Pancreas (tissue), 10 donors: ENCODE measurements around the gene RAB2B. TPM values are rescaled to one million over a fixed set of nuclear protein-coding genes. Genes with fewer than 3 reads are reported as not detected.

Experiments
- ATAC-seq, 4 donors: fragments of 200-7000 bp; cut with Tn5 transposase; one replicate each; pipeline versions ENCODE4 v1.8.0 to v1.9.1; 2020; ENCODE audit warnings: mild to moderate bottlenecking in 4 of 4, moderate library complexity in 4 of 4
- DNase-seq, 6 donors: peaks; one replicate each; pipeline ENCODE4 v3.0.0-alpha.2; 2020
- FAIRE-seq: peaks from 2 replicates; lab custom pipeline; 2012; peaks lifted over from hg19 to GRCh38; lab: Jason Lieb, UNC
- H3K27ac ChIP-seq, 4 donors: fragments of 200-600 bp; sonication (generic); 1 replicate in 3 of 4; 2 replicates in 1 of 4; pipeline versions ENCODE4 v1.5.0 to v1.8.0; 2020
- H3K27me3 ChIP-seq, 4 donors: fragments of 200-600 bp; one replicate each; pipeline ENCODE4 v1.8.0; 2021
- H3K36me3 ChIP-seq, 3 donors: fragments of 200-600 bp; sonication (generic) in 1 of 3; one replicate each; pipeline versions ENCODE4 v1.5.0 to v1.8.0; 2020 to 2021
- H3K4me1 ChIP-seq, 3 donors: fragments of 200-600 bp; one replicate each; pipeline ENCODE4 v1.8.0; 2021
- H3K4me3 ChIP-seq, 4 donors: fragments of 200-600 bp; sonication (generic) in 2 of 4; one replicate each; pipeline versions ENCODE4 v1.5.0 to v1.8.0; 2020 to 2021
- H3K9me3 ChIP-seq, 4 donors: fragments of 200-600 bp; one replicate each; pipeline ENCODE4 v1.8.0; 2021
- WGBS, 2 donors: extraction: QIAGEN DNeasy Blood & Tissue Kit; methylation state at CpG; one replicate each; pipeline ENCODE4 v1.1.7; 2013; 5-methylcytosine and 5-hydroxymethylcytosine counted together
- intact Hi-C, 3 donors: fragments of 100-400 bp; cut with DNase I; formaldehyde crosslinking; loops; one replicate each; pipeline versions ENCODE4 v1.11.1 to v1.14.2; 2022
- polyA plus RNA-seq, 2 donors: library from polyadenylated mRNA; stranded (reverse); fragments of 200-250 nt; gene quantifications; one replicate each; pipeline ENCODE4 v1.2.3, GENCODE V29; 2013
- total RNA-seq, 6 donors: library from RNA; stranded (reverse); fragmentation: NEBNext Ultra II Directional in 4 of 6; extraction: Animal tissue kit (Norgen Biotek cat#: 25700) in 4 of 6; gene quantifications; one replicate each; pipeline versions ENCODE4 v1.2.1 to v1.2.4, GENCODE V29; 2021 to 2023
- TF ChIP-seq, protein P1 (sequence below), 4 donors: fragments of 200-600 bp; sonication (generic) in 3 of 4; IDR thresholded peaks; one replicate each; pipeline versions ENCODE4 v1.5.0 to v1.8.0; 2021; ENCODE audit warnings: antibody characterized with exemption in 4 of 4
- donor health status: healthy with polysubstance abuse.
- donor health status: DM: no; HTN: no; CAD: no; lungs with moderate emphysema.
- donor health status: DM: no; HTN: no; CAD: no.
- donor health status: control.
- donor health status: control.
- donor health status: Bipolar disorder and iron deficiency.
- donor health status: DM: yes; HTN: yes; CAD: no.
- donor health status: DM: no; HTN: no; CAD: no.
- donor health status: DM: no; HTN: no; CAD: no.
- donor health status: DM: yes; HTN: yes; CAD: no.

Gene RAB2B
- total and polyA plus RNA-seq, 8 donors: 5.7 to 18.6 (median 10.3) TPM

DNA sequence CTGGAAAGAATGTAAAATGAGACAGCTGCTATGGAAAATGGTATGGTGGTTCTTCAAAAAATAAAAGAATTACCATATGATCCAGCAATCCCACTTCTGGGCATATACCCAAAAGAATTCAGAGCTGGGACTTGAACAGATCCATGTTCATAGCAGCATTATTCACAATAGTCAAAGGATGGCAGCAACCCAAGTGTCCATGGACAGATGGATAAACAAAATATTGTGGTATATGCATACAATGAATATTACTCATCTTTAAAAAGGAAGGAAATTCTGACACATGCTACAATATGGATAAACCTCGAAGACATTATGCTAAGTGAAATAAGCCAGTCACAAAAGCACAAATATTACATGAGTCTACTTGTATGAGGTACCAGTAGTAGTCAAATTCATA is 9.1 kb downstream of the RAB2B start:
- no peak for FAIRE-seq
- Histone ChIP-seq H3K36me3 (peaks cover 0 to 29% (median 0%) of the 10 kb centered on the region in 3 donors), H3K27me3 (no peaks in the 10 kb centered on the region), H3K27ac (no peak overlapping the region), H3K4me3 (no peak overlapping the region), H3K4me1 (no peaks in the 10 kb centered on the region), H3K9me3 (no peaks in the 10 kb centered on the region)
- TF ChIP-seq, protein P1, sequence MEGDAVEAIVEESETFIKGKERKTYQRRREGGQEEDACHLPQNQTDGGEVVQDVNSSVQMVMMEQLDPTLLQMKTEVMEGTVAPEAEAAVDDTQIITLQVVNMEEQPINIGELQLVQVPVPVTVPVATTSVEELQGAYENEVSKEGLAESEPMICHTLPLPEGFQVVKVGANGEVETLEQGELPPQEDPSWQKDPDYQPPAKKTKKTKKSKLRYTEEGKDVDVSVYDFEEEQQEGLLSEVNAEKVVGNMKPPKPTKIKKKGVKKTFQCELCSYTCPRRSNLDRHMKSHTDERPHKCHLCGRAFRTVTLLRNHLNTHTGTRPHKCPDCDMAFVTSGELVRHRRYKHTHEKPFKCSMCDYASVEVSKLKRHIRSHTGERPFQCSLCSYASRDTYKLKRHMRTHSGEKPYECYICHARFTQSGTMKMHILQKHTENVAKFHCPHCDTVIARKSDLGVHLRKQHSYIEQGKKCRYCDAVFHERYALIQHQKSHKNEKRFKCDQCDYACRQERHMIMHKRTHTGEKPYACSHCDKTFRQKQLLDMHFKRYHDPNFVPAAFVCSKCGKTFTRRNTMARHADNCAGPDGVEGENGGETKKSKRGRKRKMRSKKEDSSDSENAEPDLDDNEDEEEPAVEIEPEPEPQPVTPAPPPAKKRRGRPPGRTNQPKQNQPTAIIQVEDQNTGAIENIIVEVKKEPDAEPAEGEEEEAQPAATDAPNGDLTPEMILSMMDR (IDR thresholded peaks at IDR 0.05): no peak
- 74 to 78% methylated on average over 1 of the region's 1 CpG for WGBS, 2 donors
- no peak for DNase-seq
- no peak for ATAC-seq
- intact Hi-C loops: no loop called here

DNA sequence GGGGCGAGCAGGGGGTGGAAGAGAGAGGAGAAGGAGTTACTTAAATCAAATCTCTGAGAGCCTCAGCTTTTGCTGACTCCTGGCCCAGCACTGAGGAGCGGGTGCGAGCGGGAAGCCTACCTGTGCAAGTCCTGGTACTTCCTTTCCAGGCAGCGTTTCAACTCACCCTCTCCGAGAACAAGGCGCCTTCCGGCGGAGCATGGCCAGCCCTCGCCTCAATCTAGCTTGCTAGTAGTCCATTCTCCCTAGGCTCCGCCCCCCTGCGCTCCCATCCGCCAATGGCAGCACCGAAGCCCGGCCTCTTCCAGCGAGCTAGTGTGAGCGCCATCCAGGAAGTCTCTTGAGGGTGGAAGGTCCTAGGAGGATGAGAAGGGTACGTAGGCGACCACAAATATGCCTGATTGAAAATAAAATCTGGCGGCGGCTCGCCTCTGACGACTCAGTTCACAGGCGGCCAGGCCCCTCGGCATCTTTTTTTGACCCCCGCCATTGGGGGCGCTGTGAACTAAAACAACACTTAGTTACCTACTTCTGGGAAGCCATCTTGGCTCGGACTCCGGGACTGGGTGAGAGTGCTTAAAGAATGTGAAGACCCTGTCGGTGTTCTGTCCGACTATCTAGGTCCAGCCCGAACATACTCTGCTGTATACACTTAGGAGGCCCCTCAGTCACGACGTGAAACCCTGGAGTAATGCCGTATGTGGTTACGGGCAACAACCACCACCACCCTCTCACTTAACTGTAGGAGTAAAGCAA is 20.7 kb downstream of the RAB2B start, which contains the start of gene CHD8:
CHD8 (minus strand) TSS at position 212 of the 756 bp plus-strand sequence. CDS start 24,480 bp downstream, outside the sequence.
- Histone ChIP-seq H3K27me3 (no peaks in the 10 kb centered on the region), H3K27ac (peak within 1 kb of the TSS; percentile 72 to 97 (median 89)), H3K4me3 (peak within 1 kb of the TSS; percentile 43 to 83 (median 72)), H3K4me1 (peaks cover 4 to 19% (median 5%) of the 10 kb centered on the region in 3 donors), H3K36me3 (peaks cover 0 to 4% (median under 1%) of the 10 kb centered on the region in 3 donors), H3K9me3 (no peaks in the 10 kb centered on the region)
- ATAC-seq (peak; percentile 97 to 99 (median 98)), FAIRE-seq (peak; percentile 97), DNase-seq (peak; percentile 96 to 100 (median 100))
- WGBS, 2 donors: 0 to 1% methylated on average over 36 of the region's 36 CpGs
- intact Hi-C loops: no loop called here
- TF ChIP-seq, protein P1 (IDR thresholded peaks at IDR 0.05): peak; percentile 51 to 65 (median 60)

DNA sequence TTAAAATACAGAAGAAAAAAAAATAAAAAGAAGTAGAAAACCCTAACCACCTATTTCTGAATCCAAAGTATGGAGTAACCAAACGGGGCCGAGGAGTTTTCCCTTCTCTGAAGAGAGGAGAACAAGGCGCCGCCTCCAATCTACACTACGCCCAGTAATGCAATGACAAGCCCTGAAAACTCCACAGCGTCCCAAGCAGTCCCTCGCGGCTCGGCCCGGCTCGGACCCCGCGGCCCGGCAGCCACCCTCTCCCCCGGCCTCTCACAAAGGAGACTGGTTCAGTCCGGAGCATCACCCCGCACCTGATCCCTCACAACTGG is 21.2 kb downstream of the RAB2B start:
- no peak for DNase-seq
- no peaks in the 10 kb centered on the region for H3K9me3 ChIP-seq
- peaks cover 4 to 19% (median 5%) of the 10 kb centered on the region in 3 donors for H3K4me1 ChIP-seq
- TF ChIP-seq, protein P1 (IDR thresholded peaks at IDR 0.05): no peak
- no peaks in the 10 kb centered on the region for H3K27me3 ChIP-seq
- peak; percentile 21 to 43 (median 37) for ATAC-seq
- no peaks in the 10 kb centered on the region for H3K36me3 ChIP-seq
- WGBS, 2 donors: 0 to 1% methylated on average over 17 of the region's 17 CpGs
- peak overlapping the region; percentile 67 to 97 (median 89) for H3K27ac ChIP-seq
- peak overlapping the region; percentile 43 to 83 (median 72) for H3K4me3 ChIP-seq
- FAIRE-seq: no peak
- intact Hi-C loops: no loop called here

DNA sequence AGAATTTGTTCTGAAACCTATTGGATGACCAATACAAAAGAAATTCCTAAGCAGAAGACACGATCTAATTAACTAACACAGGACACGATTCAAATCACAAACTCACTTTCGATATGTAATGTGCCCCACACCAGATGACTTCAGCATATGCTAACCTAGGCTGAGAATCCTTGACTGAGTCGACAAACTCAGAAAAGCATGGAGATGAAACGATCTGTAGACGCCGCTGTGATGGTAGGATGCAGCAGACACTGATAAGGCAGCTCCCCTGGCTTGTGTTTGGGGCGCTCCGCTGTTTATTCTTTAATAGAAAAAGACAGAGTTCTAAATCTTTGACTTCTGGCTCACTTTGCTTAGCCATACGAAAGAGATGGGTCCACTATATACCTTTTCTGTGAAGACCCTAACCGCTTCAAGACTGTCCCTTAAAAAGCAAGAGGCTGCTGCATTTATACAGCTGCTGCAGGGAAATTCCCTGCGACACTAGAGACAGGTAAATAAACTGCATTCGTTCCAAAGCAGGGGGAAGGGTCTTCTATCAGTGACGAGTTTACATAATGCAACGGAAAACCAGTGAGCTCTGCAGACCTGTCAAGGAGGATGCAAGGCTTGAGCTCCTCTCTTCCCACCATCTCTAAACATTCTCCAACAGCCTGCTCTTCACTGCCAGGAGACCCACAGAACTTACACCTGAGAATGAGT is 21.8 kb downstream of the RAB2B start:
- H3K4me1 ChIP-seq: peaks cover 4 to 19% (median 5%) of the 10 kb centered on the region in 3 donors
- peak in 1 of 4 donors; percentile 4 for ATAC-seq
- intact Hi-C loops: no loop called here

More for the DNA sequence above, 21.8 kb downstream of the RAB2B start:
- Histone ChIP-seq H3K27me3 (no peaks in the 10 kb centered on the region), H3K36me3 (no peaks in the 10 kb centered on the region), H3K27ac (peak overlapping the region; percentile 67 to 97 (median 89)), H3K9me3 (no peaks in the 10 kb centered on the region), H3K4me3 (peak overlapping the region; percentile 43 to 83 (median 72))
- TF ChIP-seq, protein P1 (IDR thresholded peaks at IDR 0.05): no peak
- FAIRE-seq (no peak), DNase-seq (no peak)
- WGBS, 2 donors: 6 to 8% methylated on average over 15 of the region's 15 CpGs
